ENCODE measurements around the gene UQCRHL. TPM values are rescaled to one million over a fixed set of nuclear protein-coding genes. Genes with fewer than 3 reads are reported as not detected.

Gene UQCRHL
- total RNA-seq, 1 experiment from 2014 or later: 3.2 TPM

GRCh38 chr1:15758953-15759661 lies 48.3 kb downstream of the UQCRHL start:
- peak; percentile 26 for DNase-seq (ENCODE audit: low read depth)

- DNase-seq (ENCODE audit: low read depth): no peak
Observed at GRCh38 chr1:15758343-15758931, 49.0 kb downstream of the UQCRHL start, which contains the start of gene FBLIM1. FBLIM1 (plus strand) TSS chr1:15758795; CDS start chr1:15764984, 6,189 bp downstream.

GRCh38 chr1:15757575-15758342 lies 49.7 kb downstream of the UQCRHL start:
- peak; percentile 91 for DNase-seq (ENCODE audit: low read depth)

Other genes with a start within 250 kb of the UQCRHL start
- 1.2 and 1.6 TPM in 2 replicates for gene AGMAT, start 222.6 kb downstream of the UQCRHL start, total RNA-seq (2014; rRNA removed; shearing (Covaris generic))
- gene DDI2, start 190.2 kb downstream of the UQCRHL start, total RNA-seq (2014; rRNA removed; shearing (Covaris generic)): 4.4 and 6.5 TPM in 2 replicates
- gene PLEKHM2, start 123.3 kb downstream of the UQCRHL start, total RNA-seq (2014; rRNA removed; shearing (Covaris generic)): 22.6 and 24.3 TPM in 2 replicates
- 0.12 and 0.29 TPM in 2 replicates for gene SLC25A34, start 71.4 kb downstream of the UQCRHL start, total RNA-seq (2014; rRNA removed; shearing (Covaris generic))
- gene TMEM82, start 65.2 kb downstream of the UQCRHL start, total RNA-seq (2014; rRNA removed; shearing (Covaris generic)): not detected in 2 replicates
- gene FBLIM1, start 48.9 kb downstream of the UQCRHL start, total RNA-seq (2014; rRNA removed; shearing (Covaris generic)): 57.3 and 75.5 TPM in 2 replicates
- 9.3 and 14.1 TPM in 2 replicates for gene SPEN, start 40.1 kb upstream of the UQCRHL start, total RNA-seq (2014; rRNA removed; shearing (Covaris generic))
- 20.8 and 26.3 TPM in 2 replicates for gene ZBTB17, start 168.5 kb upstream of the UQCRHL start, total RNA-seq (2014; rRNA removed; shearing (Covaris generic))
- not detected in 2 replicates for gene SRARP, start 196.6 kb upstream of the UQCRHL start, total RNA-seq (2014; rRNA removed; shearing (Covaris generic))
- 7.1 and 7.9 TPM in 2 replicates for gene HSPB7, start 210.4 kb upstream of the UQCRHL start, total RNA-seq (2014; rRNA removed; shearing (Covaris generic))
- gene CLCNKA, start 214.4 kb upstream of the UQCRHL start, total RNA-seq (2014; rRNA removed; shearing (Covaris generic)): 0.12 TPM in 1 of 2 replicates, not detected in the other
- not detected in 2 replicates for gene CLCNKB, start 236.1 kb upstream of the UQCRHL start, total RNA-seq (2014; rRNA removed; shearing (Covaris generic))